Activated CD4-positive, alpha-beta T cell treated with anti-CD3 and anti-CD28 coated beads, Interleukin-2, Interleukin-4, amounts not matched to agents 100 ng/mL and 50 ng/mL, durations not matched to agents 16 hours and 8 hours (primary cell): ENCODE data around the gene KIAA1549.
"Not testable (repeated sequence)": the region's sequence is repeated elsewhere in the genome, so short reads cannot be mapped to it uniquely, and the experiment has no call there.

Source experiments
- DNase-seq: peaks from one replicate; pipeline ENCODE4 v3.0.0-alpha.2; 2020; ENCODE audit warnings: low spot score

Gene KIAA1549

DNA sequence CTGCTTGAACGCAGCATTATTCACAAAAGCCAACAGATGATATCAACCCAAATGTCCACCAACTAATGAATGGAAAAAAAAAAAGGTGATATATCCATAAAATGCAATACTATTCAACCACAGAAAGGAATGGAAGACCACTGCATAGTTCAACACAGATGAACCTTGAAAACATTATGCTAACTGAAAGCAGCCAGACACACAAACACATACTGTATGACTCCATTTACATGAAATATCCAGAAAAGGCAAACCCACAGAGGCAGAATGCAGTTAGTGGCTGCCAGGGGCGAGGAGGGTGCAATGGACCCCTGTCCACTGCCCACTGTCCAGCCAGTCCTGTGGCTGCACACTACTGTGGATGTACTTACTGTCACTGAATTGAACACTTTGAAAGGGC, 36.6 kb downstream of the KIAA1549 start:
- DNase-seq: no peak

DNA sequence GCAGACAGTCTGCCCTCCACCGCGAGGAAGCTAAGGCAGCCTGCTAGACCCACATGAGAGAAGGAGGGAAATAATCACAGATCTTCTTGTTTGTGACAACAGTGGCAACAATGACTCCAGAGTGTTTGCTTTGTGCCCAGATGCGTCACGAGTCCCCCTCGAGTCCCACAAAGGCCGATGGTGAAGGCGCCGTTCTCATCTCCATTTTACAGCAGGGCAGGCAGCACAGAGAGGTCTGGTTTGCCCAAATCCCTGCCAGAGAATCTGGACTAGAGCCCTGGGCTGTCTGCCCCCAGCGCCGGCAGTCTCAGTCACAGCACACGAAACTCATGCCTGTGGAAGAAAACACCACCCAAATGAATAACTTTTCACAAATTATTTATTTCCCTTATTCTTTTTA, 38.1 kb downstream of the KIAA1549 start:
- DNase-seq: no peak

DNA sequence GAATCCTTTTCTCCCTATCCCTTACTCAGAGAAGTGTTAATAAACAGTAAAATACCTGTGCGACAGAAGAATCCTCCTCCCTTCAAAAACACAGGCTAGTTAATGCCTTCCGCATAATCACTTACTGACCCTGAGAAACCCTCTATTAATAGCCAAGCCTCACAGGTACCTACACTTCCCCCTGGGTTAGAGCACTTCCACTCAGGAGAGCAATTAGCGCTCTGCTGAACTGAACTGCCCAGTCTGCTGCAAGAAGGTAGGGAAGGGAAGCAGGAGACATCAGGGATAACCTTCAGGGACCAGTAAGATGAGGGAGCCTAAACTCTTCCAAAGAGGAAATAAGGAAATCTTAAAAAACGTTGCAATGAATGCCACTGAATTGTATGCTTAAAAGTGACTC, 39.6 kb downstream of the KIAA1549 start:
- DNase-seq: no peak

DNA sequence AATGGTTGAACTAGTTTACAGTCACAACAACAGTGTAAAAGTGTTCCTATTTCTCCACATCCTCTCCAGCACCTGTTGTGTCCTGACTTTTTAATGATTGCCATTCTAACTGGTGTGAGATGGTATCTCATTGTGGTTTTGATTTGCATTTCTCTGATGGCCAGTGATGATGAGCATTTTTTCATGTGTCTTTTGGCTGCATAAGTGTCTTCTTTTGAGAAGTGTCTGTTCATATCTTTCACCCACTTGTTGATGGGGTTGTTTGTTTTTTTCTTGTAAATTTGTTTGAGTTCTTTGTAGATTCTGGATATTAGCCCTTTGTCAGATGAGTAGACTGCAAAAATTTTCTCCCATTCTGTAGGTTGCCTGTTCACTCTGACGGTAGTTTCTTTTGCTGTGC, 40.6 kb downstream of the KIAA1549 start:
- not testable (repeated sequence) for DNase-seq

DNA sequence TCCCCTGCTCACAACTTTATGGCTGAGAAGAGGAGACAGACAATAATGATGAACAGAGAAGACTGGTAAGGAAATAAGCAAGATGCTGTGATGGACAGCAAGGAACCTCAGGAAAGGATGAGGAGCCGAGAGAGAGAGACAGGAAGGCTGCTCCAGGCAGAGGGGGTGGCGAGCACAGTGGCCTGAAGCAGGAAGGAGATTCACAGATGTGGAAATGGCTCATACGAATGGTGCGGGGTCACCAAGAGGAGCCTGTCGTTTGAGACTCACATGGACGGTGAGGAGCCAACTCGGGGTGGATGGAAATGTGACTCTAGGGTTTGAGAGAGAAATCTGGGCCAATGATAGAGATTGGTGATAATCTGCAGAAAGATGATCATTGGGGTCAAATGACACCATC, 43.7 kb downstream of the KIAA1549 start:
- no peak for DNase-seq

DNA sequence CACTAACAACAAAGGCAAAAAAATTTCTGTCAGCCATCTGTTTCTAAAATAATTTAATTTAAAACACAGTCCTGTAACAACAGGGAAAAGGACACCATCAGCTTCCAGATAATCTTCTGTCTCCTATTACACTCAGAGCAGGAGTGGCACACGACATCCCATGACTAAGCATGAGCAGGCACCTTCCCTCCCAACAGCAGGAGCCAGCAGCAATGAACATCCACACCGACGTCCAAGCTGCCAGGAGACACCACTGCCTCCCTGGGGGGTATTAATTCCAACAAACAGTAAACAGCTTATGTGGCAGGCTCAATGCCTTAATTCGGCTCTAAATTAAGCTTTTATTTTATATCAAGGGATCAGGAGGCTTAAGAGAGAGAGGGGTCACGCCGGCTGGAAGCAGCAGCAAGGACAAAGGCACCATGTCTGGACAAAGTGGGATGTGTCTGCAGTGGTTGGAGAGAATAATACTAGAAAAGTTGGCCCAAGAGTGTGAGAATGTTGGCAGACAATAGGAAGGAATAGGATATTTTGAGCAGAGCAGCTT, 45.7 kb downstream of the KIAA1549 start:
- DNase-seq: no peak

DNA sequence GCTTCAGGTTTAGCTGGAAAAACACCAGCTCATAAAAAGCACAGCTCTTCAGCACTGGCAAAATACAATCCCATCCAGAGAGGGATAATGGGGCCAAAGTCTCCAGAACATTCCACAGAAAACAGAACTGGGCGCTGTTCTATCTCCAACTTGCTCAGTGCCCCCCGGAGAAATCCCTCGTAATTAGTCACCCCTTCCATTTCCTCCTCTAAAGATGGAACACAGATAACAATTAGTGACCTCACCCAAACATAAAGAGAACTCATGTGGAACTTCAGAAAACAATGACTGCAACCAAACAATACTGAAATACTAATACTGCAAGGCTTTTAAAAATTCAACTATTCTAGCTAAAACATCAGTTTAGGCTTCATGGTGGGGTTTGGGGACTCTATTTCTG, 46.3 kb downstream of the KIAA1549 start:
- DNase-seq: no peak

DNA sequence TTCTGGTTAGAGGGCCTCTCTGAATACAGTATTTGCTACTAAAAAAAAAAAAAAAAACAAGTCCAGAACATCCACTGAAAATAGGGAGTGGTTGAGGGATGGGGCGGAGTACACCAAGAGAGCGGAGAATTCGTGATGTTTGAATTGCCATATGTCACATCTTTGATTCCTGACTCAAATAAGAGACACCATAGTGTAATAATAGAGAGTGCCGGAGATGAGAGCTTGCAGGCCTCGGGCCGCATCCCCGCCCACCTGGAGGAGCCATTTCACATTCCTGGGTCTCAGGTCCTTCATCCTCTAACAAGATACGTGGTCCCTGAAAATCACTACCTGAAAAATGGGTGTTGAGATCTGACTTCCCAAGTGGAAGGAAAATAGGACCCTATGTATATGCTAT, 46.8 kb downstream of the KIAA1549 start:
- DNase-seq: no peak

DNA sequence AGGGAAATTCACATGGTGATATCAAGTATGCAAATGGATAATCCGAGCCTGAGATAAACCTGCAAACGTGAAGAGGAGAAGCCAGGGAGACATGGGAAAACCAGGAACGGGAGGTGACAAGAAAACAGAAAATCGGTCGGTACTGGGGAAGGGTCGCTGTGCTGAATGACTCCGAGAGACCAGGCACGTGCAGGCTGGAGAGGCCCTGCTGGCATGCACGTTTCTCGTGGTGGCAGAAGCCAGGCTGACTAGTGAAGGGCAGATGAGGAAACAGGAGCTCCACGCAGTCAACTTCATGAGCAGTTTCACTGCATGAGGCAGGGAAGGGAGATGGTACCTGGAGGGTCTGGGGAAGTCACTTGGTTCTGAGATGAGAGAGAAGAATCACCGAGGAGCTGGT, 48.3 kb downstream of the KIAA1549 start:
- no peak for DNase-seq

DNA sequence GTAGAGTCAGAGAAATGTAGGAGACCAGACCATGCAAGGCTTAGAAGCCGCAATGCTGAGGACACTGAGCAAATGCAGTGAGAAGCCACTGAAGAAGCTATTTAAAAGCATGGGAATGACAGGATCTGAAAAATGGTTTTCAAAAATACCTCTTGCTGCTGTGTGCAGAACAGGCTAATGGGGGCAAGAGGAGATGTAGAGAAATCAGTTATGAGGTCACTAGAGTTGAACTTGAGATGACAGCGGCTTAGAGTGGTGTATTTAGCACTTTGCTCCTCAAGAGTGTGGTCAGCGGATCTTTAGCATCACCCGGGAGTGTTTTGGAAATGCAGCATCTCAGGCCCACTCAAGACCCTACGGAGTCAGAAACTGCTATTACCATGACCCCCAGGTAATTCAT, 48.8 kb downstream of the KIAA1549 start:
- no peak for DNase-seq

DNA sequence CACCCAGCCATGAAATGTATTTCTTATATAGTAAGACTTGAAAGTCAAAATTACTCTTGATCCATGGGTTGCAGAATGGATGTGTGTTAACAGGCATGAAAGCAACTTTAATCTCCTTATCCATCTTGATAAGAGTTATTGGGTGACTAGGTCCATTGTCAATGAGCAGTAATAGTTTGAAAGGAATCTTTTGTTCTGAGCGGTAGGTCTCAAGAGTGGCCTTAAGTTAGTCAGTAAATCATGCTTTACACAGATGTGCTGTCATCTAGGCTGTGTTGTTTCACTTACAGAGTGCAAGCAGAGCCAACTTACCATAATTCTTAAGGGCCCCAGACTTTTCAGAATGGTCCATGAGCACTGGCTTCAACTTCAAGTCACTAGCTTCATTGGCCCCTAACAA, 51.2 kb downstream of the KIAA1549 start:
- DNase-seq: no peak

DNA sequence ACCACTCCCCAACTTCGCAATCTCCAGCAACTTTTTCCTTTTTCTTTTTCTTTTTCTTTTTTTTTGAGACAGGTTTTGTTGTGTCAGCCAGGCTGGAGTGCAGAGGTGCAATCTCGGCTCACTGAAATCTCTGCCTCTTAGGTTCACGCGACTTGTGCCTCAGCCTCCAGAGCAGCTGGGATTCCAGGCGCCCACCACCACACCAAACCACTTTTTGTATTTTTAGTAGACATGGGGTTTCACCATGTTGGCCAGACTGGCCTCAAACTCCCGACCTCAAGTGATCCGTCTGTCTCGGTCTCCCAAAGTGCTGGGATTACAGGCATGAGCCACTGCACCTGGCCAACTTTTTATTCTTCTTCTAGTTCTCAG, 55.0 kb downstream of the KIAA1549 start:
- no peak for DNase-seq

DNA sequence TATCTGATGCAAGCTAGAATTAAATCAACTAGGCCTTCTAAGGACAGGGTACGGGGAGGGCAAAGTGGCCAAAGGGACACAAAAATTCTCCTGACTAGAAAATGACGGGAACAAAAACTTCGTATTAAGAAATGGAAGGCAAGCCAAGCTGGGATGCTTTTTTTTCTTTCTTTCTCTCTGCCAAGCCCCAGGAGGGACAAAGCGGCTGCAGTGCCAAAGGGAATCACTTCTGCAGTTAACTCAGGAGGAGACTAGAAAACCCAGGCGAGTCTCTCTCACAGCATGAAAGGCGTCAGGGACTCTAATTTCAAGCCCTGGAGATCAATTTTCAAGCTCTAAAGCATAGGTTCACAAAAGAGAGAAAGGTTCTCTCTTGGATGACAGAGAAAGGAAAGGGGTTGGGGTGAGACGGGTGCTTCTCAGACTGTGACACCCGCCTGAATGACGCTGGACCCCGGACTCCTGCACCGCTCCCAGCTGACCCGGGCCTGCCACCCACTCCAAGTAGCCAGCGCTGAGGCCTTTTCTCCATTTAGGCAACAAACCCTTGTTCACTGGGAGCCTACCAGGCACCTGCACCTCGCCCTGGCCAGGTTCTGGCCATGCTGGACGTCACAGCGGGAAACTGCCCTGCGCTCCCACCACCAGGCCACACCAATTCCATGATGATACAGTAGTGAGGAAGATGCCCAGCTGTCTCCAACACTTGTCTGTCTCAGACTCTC, 56.5 kb downstream of the KIAA1549 start:
- no peak for DNase-seq

DNA sequence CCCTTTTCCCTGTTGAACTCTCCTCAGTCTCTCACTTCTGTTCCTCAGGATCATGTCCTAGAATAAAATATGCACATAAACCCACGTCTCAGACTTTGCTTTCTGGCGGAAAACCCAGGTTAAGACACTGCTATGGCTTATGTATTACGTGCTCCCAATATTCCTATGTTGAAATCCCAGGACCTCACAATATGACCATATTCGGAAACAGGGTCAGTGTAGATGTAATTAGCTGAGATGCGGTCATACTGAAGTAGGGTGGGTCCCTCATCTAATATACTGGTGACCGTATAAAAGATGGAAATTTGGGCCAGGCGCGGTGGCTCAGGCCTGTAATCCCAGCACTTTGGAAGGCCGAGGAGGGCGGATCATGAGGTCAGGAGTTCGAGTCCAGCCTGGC, 59.9 kb downstream of the KIAA1549 start:
- DNase-seq: no peak

DNA sequence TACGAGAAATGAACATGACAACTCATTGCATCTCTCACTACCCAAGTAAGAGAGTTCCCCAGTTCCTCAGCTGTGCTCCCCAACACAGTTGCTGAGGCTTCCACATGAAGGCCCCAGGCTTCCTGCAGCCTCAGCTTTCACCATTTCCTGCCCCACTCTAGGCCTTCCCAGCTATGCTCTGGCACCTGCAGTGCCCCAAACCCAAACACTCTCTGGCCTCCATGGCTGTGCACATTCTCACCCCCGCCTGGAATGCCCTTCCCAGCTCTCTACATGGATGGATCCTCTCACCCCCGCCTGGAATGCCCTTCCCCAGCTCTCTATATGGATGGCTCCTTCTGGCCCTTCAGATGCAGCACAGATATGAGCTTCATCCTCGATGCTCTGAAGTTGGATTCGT, 61.3 kb downstream of the KIAA1549 start:
- no peak for DNase-seq

DNA sequence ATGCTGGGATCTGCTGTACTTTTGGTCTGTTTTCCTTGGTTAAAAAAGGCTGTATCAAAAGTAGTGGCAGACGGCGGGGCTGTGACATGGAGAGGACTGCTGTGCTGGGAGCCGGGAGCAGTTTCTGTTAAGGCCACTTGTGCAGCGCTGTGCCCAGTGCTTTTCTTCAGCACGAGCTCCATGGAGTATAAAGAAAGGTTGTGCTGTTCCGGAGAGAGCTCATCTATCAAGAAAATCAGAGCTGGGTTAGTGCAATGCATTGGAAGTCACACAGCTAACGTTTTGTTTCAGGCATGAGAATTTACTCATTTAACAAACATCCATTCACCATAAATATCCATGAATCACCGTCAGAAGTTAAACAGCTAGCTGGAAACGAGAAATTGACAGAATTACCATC, 62.0 kb downstream of the KIAA1549 start:
- no peak for DNase-seq

DNA sequence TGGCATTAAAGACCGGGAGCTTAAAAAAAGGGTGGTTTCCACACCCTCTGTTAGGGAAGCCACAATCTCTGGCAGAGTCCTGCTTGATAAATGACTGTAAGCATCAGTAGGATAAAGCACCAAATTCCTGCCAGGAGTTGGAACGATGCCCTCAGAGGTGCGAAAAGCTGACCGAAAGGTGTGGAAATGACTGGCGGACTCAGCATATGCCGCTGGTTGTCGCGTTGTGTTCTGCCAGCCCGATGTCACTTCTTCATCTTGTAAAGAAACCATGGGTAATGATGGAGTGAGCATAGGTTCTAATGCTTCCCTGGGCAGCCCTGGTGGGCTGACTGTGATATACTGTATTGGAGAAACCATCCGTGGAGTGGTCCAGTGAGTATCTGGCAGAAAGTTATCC, 62.4 kb downstream of the KIAA1549 start:
- no peak for DNase-seq

DNA sequence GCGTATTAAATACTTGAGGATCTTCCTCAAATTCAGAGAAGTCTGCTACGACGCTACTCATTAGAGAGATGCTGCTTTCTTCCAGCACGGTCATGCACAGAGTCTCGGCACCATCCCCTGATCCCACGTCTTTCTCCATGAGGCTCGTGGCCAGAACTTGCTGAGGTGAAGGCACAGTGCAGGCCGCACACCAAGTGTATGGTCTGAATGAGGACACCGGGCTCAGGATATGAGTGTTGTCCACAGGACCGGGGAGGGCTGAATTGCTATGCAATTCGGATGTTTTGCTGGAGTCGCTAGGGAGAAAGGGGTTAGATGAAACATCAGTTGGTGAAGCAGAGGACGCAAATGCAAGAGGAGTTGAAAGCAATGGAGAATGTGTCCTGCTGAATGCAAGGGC, 63.0 kb downstream of the KIAA1549 start:
- no peak for DNase-seq

DNA sequence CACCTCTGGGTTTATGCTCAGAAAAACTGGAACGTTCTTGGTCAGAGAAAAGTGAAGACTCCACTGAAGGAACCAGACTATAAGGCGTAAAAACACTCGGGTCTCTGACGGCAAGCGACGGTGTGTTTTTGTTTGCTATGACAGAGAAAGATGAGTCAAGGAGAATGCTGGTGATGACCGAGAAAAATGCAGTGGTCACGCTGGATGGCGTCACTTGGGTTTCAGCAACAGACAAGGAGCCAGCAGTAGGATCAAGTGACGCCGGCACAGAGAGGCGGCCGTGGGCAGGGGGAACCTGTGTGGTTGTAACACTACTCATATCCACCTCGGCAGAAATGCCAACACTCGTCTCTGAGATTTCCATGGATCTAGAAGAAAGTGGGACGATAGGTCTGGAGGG, 63.4 kb downstream of the KIAA1549 start:
- DNase-seq: no peak

DNA sequence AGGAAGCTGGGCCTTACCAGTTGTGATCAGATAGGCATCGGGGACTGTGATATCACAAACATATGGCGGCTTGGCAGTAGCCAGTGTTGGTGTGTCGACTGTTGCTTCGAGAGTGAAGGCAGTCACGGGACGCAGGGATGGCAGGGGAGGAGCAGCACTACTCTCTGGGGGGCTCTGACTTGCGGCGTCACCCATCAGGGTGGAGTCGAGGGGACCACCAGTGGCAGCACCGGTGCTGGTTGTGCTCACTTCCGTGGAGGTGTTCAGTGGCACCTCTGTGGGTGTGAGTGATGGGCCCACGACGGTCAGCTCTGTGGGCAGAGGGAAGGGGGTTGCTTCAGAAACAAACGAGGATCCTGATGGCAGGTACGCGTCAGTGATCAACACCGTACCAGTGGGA, 64.5 kb downstream of the KIAA1549 start:
- DNase-seq: no peak

DNA sequence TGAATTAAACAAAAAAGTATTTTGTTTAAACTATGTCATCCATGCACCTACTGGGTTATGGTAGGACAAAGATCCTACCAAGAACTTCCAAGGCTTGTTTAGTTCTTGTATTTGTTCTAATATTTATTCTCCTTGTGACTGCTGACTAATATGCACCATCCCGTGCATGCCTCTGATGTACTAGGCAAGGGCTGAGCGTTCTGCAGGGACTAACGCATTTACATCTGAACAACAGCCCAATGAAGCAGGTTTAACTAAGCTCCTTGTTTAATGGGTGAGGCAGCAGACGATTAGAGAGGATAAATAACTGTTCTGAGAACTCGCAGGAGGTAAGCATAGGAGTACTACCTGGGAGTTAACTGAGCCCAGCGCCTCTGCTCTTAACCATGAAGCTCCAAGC, 64.9 kb downstream of the KIAA1549 start:
- DNase-seq: no peak

DNA sequence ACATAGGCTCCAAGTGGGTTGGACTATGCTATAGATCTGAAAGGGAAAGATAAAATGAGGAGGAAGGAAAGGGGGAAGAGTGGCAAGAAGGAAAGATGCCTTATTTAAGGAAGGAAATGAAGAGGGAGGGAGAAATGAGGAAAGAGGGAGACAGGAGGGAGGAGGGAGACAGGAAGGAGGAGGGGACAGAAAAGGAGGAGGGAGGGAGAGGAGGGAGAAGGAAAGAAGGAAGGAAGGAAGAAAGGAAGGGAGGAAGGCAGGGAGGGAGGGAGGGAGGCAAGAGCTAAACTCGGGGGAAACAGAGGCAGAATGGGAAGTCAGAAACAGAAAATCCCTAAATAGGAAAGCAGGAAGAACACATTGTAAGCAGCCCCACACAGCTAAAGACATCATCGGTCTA, 67.4 kb downstream of the KIAA1549 start:
- DNase-seq: no peak

DNA sequence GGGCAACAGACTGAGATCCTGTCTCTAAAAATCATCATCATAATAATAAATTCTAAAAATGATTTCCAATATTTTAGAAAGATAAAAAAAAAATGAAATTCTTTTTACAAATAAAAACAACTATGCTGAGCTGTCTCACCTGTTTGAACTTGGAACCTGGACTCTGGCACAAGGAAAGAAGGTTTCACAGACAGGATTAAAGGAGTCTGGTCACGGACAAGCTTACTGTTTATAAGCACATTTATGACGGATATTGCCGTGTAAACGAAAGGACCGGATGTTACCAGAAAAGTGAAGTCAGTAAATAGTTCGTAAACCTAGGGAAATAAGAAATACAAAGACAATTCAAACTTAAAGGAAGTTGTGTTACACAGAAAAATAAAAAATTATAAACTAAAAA, 70.2 kb downstream of the KIAA1549 start:
- no peak for DNase-seq

DNA sequence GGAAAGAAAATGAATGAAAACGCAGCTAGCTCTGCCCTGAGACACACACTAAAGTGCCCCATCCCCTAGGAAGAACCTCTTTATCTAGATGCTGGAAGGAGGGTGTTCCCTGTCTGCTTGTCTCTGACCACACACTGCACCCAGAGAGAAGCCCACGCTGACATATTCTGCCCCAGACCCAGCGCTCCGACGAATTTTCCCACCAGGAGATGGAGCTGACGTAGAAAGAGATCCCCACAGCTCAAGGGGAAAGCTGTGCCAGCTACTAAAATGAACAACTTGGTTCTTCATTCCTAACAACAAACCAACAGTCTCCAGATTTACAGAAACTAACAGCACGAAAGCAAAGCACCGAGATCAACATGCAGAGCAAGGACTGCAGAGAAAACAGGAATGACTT, 73.3 kb downstream of the KIAA1549 start:
- DNase-seq: no peak
